Liver (tissue), 3 donors: ENCODE measurements around the gene ZNF205.

Experiments
- GABPA ChIP-seq, 2 donors: IDR thresholded peaks in 1 of 2; conservative IDR thresholded peaks in 1 of 2; 2 replicates each; pipeline ENCODE4 v1.6.1; 2016; ENCODE audit warnings: antibody characterized with exemption in 2 of 2, mild to moderate bottlenecking in 1 of 2, moderate library complexity in 1 of 2
- JUND ChIP-seq, 2 donors: IDR thresholded peaks; 2 replicates each; pipeline ENCODE4 v1.6.1; 2016; ENCODE audit warnings: antibody characterized with exemption in 2 of 2
- RAD21 ChIP-seq, 2 donors: IDR thresholded peaks; 2 replicates each; pipeline ENCODE4 v1.6.1; 2016; ENCODE audit warnings: antibody characterized with exemption in 2 of 2, mild to moderate bottlenecking in 2 of 2
- RXRA ChIP-seq, 2 donors: IDR thresholded peaks; 2 replicates each; pipeline ENCODE4 v1.6.1; 2017 to 2018; ENCODE audit warnings: antibody characterized with exemption in 2 of 2, mild to moderate bottlenecking in 1 of 2
- SP1 ChIP-seq: IDR thresholded peaks from 2 replicates; pipeline ENCODE4 v1.6.1; 2018; ENCODE audit warnings: antibody characterized with exemption, mild to moderate bottlenecking
- TAF1 ChIP-seq: conservative IDR thresholded peaks from 2 replicates; pipeline ENCODE4 v1.6.1; 2016; ENCODE audit warnings: antibody characterized with exemption, mild to moderate bottlenecking
- TF ChIP-seq, protein P1 (sequence below): fragments of 150-350 bp; IDR thresholded peaks from 2 replicates; pipeline ENCODE4 v1.5.1; 2017; ENCODE audit warnings: improper control_type of control experiment, low read depth, low read length; ENCODE audit not compliant: missing input control
- TF ChIP-seq, protein P2 (sequence below): IDR thresholded peaks from 2 replicates; pipeline ENCODE4 v1.6.1; 2016; ENCODE audit warnings: antibody characterized with exemption, mild to moderate bottlenecking
- TF ChIP-seq, protein P3 (sequence below): IDR thresholded peaks from 2 replicates; pipeline ENCODE4 v1.6.1; 2016; ENCODE audit warnings: antibody characterized with exemption
- donor health status: healthy.
- donor health status: healthy.

DNA sequence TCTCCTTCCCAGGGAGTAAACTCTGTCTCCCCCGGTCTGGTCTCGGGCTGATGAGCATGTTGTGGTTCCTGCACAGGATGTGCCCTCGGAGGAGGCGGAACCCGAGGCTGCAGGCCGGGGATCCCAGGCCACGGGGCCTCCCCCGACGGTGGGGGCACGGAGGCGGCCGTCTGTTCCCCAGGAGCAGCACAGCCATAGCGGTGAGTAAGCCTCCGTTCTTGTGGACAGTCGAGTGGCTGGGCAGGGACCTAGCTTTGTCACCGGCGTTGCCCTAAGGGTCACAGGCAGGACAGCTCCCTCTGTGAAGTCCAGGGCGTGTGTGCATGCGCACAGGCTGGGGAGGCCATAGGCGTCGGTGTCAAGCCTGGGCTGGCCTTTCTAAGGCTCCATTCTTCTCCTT is 26.0 kb downstream of the ZNF205 start:
- TF ChIP-seq, protein P1, sequence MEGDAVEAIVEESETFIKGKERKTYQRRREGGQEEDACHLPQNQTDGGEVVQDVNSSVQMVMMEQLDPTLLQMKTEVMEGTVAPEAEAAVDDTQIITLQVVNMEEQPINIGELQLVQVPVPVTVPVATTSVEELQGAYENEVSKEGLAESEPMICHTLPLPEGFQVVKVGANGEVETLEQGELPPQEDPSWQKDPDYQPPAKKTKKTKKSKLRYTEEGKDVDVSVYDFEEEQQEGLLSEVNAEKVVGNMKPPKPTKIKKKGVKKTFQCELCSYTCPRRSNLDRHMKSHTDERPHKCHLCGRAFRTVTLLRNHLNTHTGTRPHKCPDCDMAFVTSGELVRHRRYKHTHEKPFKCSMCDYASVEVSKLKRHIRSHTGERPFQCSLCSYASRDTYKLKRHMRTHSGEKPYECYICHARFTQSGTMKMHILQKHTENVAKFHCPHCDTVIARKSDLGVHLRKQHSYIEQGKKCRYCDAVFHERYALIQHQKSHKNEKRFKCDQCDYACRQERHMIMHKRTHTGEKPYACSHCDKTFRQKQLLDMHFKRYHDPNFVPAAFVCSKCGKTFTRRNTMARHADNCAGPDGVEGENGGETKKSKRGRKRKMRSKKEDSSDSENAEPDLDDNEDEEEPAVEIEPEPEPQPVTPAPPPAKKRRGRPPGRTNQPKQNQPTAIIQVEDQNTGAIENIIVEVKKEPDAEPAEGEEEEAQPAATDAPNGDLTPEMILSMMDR: no peak
- no peak for TF ChIP-seq GABPA (IDR thresholded peaks at IDR 0.05 in 1 of 2, conservative IDR thresholded peaks at IDR 0.05 in 1 of 2)
- no peak for TF ChIP-seq RAD21 (IDR thresholded peaks at IDR 0.05)
- TF ChIP-seq, protein P2, sequence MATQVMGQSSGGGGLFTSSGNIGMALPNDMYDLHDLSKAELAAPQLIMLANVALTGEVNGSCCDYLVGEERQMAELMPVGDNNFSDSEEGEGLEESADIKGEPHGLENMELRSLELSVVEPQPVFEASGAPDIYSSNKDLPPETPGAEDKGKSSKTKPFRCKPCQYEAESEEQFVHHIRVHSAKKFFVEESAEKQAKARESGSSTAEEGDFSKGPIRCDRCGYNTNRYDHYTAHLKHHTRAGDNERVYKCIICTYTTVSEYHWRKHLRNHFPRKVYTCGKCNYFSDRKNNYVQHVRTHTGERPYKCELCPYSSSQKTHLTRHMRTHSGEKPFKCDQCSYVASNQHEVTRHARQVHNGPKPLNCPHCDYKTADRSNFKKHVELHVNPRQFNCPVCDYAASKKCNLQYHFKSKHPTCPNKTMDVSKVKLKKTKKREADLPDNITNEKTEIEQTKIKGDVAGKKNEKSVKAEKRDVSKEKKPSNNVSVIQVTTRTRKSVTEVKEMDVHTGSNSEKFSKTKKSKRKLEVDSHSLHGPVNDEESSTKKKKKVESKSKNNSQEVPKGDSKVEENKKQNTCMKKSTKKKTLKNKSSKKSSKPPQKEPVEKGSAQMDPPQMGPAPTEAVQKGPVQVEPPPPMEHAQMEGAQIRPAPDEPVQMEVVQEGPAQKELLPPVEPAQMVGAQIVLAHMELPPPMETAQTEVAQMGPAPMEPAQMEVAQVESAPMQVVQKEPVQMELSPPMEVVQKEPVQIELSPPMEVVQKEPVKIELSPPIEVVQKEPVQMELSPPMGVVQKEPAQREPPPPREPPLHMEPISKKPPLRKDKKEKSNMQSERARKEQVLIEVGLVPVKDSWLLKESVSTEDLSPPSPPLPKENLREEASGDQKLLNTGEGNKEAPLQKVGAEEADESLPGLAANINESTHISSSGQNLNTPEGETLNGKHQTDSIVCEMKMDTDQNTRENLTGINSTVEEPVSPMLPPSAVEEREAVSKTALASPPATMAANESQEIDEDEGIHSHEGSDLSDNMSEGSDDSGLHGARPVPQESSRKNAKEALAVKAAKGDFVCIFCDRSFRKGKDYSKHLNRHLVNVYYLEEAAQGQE: no peak
- no peak for TF ChIP-seq SP1
- no peak for TF ChIP-seq JUND (IDR thresholded peaks at IDR 0.05)
- TF ChIP-seq RXRA (IDR thresholded peaks at IDR 0.05): no peak
- no peak for TF ChIP-seq TAF1
- TF ChIP-seq, protein P3, sequence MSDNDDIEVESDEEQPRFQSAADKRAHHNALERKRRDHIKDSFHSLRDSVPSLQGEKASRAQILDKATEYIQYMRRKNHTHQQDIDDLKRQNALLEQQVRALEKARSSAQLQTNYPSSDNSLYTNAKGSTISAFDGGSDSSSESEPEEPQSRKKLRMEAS: no peak
